BJ (cell line): ENCODE data around the gene HP1BP3. TPM values are rescaled to one million over a fixed set of nuclear protein-coding genes. Genes with fewer than 3 reads are reported as not detected.

ENCODE experiments used
- CTCF ChIA-PET: fragments of 350-600 bp; formaldehyde crosslinking; extraction: SDS; loops from one replicate; lab custom pipeline; 2021; ENCODE audit warnings: antibody characterized with exemption, inconsistent platforms; lab: Yijun Ruan, JAX
- POLR2A ChIA-PET: fragments of 300-600 bp; sonication (Branson Sonifier 250); formaldehyde crosslinking; extraction: SDS; loops from one replicate; lab custom pipeline; 2021; ENCODE audit warnings: antibody characterized with exemption; lab: Charles Lee
- DNase-seq: peaks from one replicate; pipeline ENCODE4 v3.0.0-alpha.2; 2011; ENCODE audit warnings: low read depth
- H3K27me3 ChIP-seq: 2 replicates; pipeline ENCODE4 v1.6.0; 2011; ENCODE audit warnings: low read length; ENCODE audit not compliant: control insufficient read depth, insufficient read depth
- H3K36me3 ChIP-seq: 2 replicates; pipeline ENCODE4 v1.5.1; 2011; ENCODE audit warnings: low read length; ENCODE audit not compliant: control insufficient read depth, insufficient read depth
- H3K4me3 ChIP-seq: 2 replicates; pipeline ENCODE4 v1.5.1; 2011; ENCODE audit warnings: low read depth, mild to moderate bottlenecking, control low read depth, low read length
- CTCF ChIP-seq: IDR thresholded peaks from 2 replicates; pipeline ENCODE4 v1.5.1; 2011; ENCODE audit warnings: low read depth, mild to moderate bottlenecking, control low read depth, inconsistent platforms, low read length, moderate library complexity; ENCODE audit not compliant: insufficient read depth
- polyA plus RNA-seq: library from polyadenylated mRNA; depleted of rRNA; stranded (reverse); fragments of >200 nt; gene quantifications from 2 replicates; pipeline ENCODE4 v1.2.3, GENCODE V29; 2011

The HP1BP3 gene
- polyA plus RNA-seq, 1 experiment: 118 TPM

GRCh38 chr1:20699558-20699957 lies 87.5 kb downstream of the HP1BP3 start:
- Histone ChIP-seq H3K4me3 (no peak overlapping the region), H3K36me3 (no peaks in the 10 kb centered on the region), H3K27me3 (no peaks in the 10 kb centered on the region)
- no peak for DNase-seq
- ChIA-PET POLR2A (no interaction called here), CTCF (interaction anchor here (0.7 to 9.5 kb wide), 6 partner anchors 9 to 669 kb away, joined by 3 to 147 read pairs (median 4); no protein-coding TSS in a partner anchor)
- no peak for TF ChIP-seq CTCF

- peak; percentile 83 for DNase-seq
- no peaks in the 10 kb centered on the region for H3K36me3 ChIP-seq
- ChIA-PET CTCF (interaction anchor here (0.6 to 9.5 kb wide), 8 partner anchors 10 to 670 kb away, joined by 3 to 147 read pairs (median 8); no protein-coding TSS in a partner anchor), POLR2A (no interaction called here)
- H3K4me3 ChIP-seq: no peak overlapping the region
- H3K27me3 ChIP-seq: no peaks in the 10 kb centered on the region
- no peak for TF ChIP-seq CTCF
These were observed 88.8 kb downstream of the HP1BP3 start for GRCh38 chr1:20698195-20698910.

GRCh38 chr1:20697563-20697962 lies 89.5 kb downstream of the HP1BP3 start:
- no peak for TF ChIP-seq CTCF
- Histone ChIP-seq H3K4me3 (no peak overlapping the region), H3K36me3 (no peaks in the 10 kb centered on the region), H3K27me3 (no peaks in the 10 kb centered on the region)
- ChIA-PET CTCF (interaction anchor here (0.5 to 9.5 kb wide), 16 partner anchors 9 to 671 kb away, joined by 3 to 147 read pairs (median 8); partner anchors contain the start of gene HP1BP3), POLR2A (no interaction called here)
- no peak for DNase-seq

DNA sequence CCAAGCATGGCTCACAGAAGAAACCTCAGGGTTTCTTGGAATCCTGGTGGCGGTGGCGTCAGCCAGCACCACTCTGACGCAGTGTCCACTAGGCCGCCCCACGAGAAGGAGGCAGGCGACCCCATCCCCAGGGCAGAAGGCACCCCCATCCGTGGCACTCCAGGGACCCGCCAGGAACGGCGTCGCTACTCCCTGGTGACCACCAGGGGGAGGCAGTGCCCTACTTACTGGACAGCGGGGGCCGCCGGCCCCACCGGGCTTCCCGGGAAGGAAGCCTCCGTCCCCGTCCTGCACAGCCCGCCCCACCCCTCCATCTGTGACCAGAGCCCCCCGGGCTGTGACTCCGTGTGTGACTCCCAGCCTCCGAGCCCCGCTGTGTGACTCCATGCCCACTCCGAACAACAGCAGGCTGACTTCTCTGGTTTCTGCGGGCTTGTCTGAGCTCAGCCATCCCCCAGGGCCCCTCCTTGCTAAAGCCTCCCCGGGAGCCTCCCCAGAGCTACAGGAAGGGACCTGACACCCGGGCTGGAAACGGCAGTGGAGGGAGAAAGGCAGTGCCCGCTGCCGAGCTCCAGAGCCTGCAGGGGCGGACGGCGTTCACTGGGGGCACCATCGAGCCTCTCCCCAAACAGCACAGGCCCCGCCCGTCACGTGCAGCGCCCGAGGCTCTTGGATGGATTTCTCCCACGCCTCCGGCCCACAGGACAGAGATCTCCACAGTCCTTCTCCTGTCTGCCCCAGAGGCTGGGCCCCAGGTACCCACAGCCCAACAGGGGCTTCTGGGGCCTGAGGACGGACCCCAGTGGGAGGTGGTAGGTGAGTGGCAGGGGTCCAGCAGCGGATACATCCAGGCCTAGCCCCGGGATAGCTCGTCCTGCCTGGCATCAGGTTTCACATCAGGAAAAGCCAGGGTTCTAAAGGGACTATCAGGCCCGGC lies 90.4 kb downstream of the HP1BP3 start:
- POLR2A ChIA-PET: interaction anchor here (0.6 kb wide), 1 partner anchor 28 kb away, joined by 4 read pairs; no protein-coding TSS in a partner anchor

More for the DNA sequence above, 90.4 kb downstream of the HP1BP3 start:
- peak; percentile 89 for TF ChIP-seq CTCF
- Histone ChIP-seq H3K36me3 (no peaks in the 10 kb centered on the region), H3K4me3 (peak overlapping the region; percentile 48), H3K27me3 (no peaks in the 10 kb centered on the region)
- CTCF ChIA-PET: interaction anchor here (0.5 to 9.5 kb wide), 48 partner anchors 9 to 674 kb away, joined by 3 to 147 read pairs (median 4); partner anchors contain the start of genes DDOST, HP1BP3, KIF17 and SH2D5
- peak; percentile 76 for DNase-seq
